NCI-H446 treated with DMSO at 0.1 percent for 48 hours (cell line): Measurements from ENCODE around the gene GH1.

ENCODE experiments used
- DNase-seq: peaks from one replicate; lab custom pipeline; 2025; lab: John Stamatoyannopoulos, UW

The GH1 gene

GRCh38 chr17:63944736-63945499, 26.3 kb upstream of the GH1 start:
- no peak for DNase-seq

GRCh38 chr17:63943745-63944144, 25.1 kb upstream of the GH1 start:
- DNase-seq: no peak

GRCh38 chr17:63942309-63942985, 23.8 kb upstream of the GH1 start:
- no peak for DNase-seq

GRCh38 chr17:63941751-63942150, 23.1 kb upstream of the GH1 start:
- no peak for DNase-seq

GRCh38 chr17:63941162-63941561, 22.5 kb upstream of the GH1 start:
- DNase-seq: no peak

DNA sequence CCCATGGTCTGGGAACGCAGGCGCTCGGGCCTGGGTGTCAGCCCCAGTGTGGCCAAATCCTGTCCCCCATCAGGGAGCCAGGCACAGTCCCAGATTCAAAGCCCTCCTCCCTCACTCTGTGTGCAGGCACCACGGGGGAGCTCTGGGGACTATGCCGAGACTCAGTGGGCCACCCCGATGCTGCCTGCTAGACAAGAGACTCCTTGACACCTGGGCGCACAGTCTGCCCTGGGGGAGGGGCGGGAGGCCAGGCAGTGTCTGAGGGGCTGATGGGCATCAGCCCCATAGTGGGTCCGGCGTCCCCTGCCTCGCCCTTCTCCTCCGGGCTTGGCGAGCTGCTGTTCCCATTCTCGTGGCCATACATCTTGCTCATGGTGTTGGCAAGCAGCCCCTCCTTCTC, 21.9 kb upstream of the GH1 start:
- DNase-seq: no peak

DNA sequence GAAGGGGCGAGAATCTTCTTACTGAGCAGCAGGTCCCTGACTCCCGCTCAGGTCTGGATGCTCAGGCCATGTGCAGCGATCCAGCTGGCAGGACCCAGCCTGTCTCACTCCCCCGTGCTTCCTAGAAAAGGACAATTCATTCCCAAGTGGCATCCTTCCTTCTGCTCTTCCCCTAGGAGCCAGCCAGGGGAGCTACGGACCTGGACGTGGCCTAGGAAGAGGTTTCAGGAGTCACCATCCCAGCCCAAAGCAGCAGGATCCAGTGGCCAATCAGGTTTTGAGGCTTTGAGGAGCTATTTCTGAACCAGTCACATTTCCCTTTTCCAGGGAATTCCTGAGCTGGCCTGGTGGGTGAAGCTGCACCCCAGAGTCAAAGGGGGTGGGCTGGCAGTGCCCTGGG, 21.2 kb upstream of the GH1 start:
- no peak for DNase-seq

- no peak for DNase-seq
These were observed 20.8 kb upstream of the GH1 start for GRCh38 chr17:63939401-63939800.

DNA sequence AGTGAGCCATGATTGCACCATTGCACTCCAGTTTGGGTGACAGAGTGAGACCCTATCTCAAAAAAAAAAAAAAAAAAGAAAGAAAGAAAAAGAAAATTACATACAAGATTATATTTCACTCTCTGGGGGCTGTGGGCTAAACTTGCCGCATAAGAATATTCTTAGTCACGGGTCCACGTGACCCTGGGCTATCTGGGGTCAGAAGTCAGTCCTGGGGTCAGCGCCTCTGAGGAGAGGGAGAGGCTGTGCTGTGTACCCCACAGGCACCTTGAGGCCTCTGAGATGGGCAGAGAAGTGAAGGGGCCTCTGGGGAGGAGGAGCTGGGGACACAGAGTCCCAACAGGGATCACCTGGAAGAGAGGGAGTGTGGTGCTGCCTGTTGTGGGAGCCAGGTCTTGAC, 19.3 kb upstream of the GH1 start:
- DNase-seq: no peak

- no peak for DNase-seq
These were observed 18.7 kb upstream of the GH1 start for GRCh38 chr17:63937319-63937718.

- no peak for DNase-seq
These were observed 15.8 kb upstream of the GH1 start for GRCh38 chr17:63934183-63935112.

DNA sequence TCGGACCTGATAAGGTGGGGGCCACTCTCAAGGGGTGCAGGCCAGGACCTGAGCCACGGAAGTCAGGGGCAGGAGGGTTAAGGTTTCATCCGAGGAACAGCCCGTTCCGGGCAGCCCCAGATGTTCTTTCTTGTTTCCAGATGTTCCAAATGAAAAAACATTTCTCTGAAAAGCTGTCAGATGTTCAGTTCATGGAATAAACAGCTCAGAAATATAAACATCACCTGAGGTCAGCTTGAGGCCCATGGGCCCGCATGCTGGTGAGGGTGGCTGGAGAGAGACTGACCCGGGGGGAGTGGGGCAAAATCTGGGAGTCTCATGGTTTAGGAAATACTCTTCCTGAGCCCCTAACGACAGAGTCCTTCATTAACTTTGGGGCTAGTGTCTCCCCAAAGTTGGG, 15.0 kb upstream of the GH1 start:
- no peak for DNase-seq

DNA sequence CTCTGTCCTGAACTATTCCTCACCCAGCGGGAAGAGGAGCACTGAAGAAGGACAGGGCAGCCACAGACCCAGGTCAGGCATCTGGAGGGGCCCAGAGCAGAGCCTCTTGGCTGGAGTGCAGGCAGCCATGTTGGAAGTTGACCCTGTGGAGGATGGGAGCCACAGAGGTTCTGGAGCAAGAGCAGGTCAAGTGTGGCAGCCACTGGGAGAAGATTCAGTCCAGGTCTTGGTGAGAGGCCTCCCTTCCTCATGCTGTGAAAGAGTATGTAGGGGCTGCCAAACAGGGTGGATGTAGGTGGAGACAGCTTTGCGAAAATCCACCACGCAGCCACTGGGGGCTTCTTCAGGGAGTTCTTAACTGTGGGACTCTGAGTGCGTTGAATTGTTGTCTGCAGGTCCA, 14.1 kb upstream of the GH1 start:
- no peak for DNase-seq

DNA sequence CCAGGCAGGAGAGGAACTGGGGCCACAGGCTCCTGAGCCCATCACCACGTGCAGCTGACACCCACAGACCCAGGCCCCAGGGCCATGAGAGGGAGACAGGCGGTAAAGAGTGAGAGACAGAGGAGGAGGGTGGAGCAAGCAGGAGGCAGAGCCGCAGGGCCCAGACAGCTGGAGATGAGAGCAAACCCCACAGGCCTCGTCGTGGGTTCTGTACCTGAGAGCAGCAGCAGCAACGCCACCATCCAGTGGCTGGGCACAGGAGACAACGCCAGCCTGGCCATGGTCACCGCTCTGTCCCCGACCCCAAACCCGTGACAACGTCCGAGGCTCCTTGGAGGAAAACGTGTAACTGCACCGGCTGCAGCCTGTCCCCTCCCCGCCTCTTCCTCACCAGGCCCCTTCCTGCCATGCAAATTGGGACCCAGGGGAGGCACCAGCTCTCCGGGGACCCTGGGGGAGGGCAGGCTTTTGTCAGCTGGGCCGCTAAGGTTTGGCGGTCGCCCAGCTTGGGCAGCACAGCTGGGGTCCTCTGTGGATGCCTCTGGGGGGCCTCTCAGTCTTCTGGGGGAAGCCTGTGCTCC, 13.4 kb upstream of the GH1 start, which contains the start of gene CD79B:
Gene CD79B, minus strand, starts transcription at position 351 of the 581 bp plus-strand sequence. Its CDS starts 70 bp downstream, at position 281.
- no peak for DNase-seq

GRCh38 chr17:63930951-63931575, 12.4 kb upstream of the GH1 start:
- no peak for DNase-seq

DNA sequence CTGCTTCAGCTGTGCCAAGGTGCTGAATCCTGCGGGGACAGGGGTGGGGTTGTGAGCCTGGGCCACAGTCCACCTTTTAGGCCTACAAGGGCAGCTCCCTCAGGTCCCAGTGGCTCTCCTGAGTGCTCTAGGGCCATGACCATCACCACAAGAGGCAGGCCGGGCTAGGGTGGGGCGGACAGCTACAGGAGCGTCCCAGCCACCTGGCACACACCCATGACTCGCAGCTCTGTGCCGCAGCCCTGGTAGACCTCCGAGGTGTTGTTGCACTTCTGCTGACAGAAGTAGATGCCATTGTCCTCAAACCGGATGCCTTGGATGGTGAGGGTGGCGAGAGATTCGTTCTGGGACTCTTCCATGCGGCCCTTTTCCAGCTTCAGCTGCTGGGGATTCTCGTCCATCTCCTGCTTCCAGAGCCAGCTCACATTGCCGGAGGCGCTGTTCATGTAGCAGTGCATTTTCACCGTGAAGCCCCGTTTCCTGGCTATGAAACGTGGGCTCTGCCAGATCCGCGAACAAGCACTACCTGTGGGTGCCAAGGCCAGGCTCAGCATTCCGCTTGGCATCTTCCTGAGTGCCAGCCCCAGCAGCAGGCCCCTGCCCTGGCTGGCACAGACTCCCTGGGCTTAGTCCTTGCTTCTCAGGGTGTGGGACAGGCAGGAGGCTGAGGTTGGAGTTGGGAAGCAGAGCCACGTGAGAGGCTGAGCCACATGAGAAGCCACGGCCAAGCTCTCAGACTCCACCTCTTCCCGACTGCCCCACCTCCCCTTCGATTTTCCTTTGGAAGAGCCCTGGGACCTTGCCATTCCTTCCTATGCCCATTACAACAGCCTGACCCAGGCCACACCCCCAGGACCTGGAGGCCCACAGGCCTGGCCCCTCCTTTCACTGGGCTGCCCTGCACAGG, 11.5 kb upstream of the GH1 start:
- DNase-seq: no peak

DNA sequence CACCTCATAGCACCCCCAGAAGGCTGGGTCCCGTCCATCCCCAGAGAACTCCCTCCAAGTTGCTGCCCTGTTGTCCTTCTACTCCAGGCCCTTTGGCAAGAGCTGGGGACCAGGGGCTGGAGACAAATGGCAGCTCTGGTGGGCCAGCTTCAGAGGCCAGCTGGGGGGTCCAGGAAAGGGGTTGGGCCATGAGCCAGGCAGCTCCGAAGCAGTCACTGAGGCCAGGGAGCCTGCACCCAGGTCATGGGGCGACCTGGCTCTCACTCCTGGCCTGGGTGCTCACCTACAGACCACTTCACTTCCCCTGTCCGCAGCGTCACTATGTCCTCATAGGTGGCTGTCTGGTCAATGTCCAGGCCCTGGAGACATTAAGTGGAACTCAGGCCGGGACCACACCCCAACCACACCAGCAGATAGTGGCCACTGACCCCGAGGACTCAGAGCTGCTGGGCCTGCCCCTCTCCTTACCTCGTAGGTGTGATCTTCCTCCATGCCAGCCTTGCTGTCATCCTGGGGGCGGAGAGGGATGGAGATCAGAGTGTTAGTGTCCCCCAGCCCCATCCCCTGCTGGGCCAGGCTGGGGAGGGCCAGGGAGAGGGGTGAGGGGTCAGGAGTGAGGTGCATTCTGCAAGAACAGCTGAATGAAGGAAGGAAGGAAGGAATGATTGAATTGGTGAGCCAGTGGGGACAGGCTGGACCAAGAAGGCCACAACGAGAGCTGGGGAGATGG, 10.5 kb upstream of the GH1 start:
- no peak for DNase-seq

GRCh38 chr17:63928172-63928666, 9.6 kb upstream of the GH1 start:
- DNase-seq: no peak

- no peak for DNase-seq
These were observed 9.0 kb upstream of the GH1 start for GRCh38 chr17:63927464-63928171.
